Upper lobe of left lung (tissue), 6 donors: ENCODE data around the gene CCSER2. TPM values are rescaled to one million over a fixed set of nuclear protein-coding genes. Genes with fewer than 3 reads are reported as not detected.
A peak's percentile ranks its signal among the peaks of the same experiment; 100 is the strongest.

ENCODE experiments used
- ATAC-seq, 2 donors: fragments of 200-7000 bp; cut with Tn5 transposase; one replicate each; pipeline ENCODE4 v1.9.1; 2022; ENCODE audit warnings: mild to moderate bottlenecking in 2 of 2, moderate library complexity in 2 of 2; ENCODE audit not compliant: low FRiP score in 2 of 2
- DNase-seq, 2 donors: peaks; one replicate each; pipeline ENCODE4 v3.0.0-alpha.2; 2019 to 2020
- H3K27ac ChIP-seq, 4 donors: fragments of 200-600 bp; sonication (generic); one replicate each; pipeline ENCODE4 v1.5.1; 2016 to 2019
- H3K27me3 ChIP-seq, 4 donors: fragments of 200-600 bp; sonication (generic); one replicate each; pipeline ENCODE4 v1.5.1; 2017 to 2019
- H3K36me3 ChIP-seq, 4 donors: fragments of 200-600 bp; sonication (generic); one replicate each; pipeline ENCODE4 v1.5.1; 2016 to 2019
- H3K4me1 ChIP-seq, 4 donors: fragments of 200-600 bp; sonication (generic); one replicate each; pipeline ENCODE4 v1.5.1; 2018 to 2019
- H3K4me3 ChIP-seq, 4 donors: fragments of 200-600 bp; sonication (generic); one replicate each; pipeline ENCODE4 v1.5.1; 2017 to 2019; ENCODE audit warnings: mild to moderate bottlenecking in 2 of 4, moderate library complexity in 1 of 4
- H3K9me3 ChIP-seq, 4 donors: fragments of 200-600 bp; sonication (generic); one replicate each; pipeline ENCODE4 v1.5.1; 2018 to 2019
- CTCF ChIP-seq, 6 experiments: fragments of 450-650 bp in 4 of 6; fragments of 200-600 bp in 2 of 6; sonication (generic) in 2 of 6; IDR thresholded peaks; one replicate each; pipeline ENCODE4 v1.5.1; 2016 to 2019; ENCODE audit warnings: antibody characterized with exemption in 6 of 6
- EP300 ChIP-seq, 4 donors: sonication (generic); formaldehyde crosslinking; IDR thresholded peaks; one replicate each; pipeline ENCODE4 v1.5.1; 2017; ENCODE audit warnings: antibody characterized with exemption in 4 of 4, control low read depth in 2 of 4
- POLR2A ChIP-seq, 4 donors: fragments of 450-650 bp; IDR thresholded peaks; one replicate each; pipeline ENCODE4 v1.5.1; 2016 to 2017; ENCODE audit warnings: antibody characterized with exemption in 4 of 4, mild to moderate bottlenecking in 2 of 4
- POLR2AphosphoS5 ChIP-seq, 2 donors: sonication (generic); formaldehyde crosslinking; IDR thresholded peaks; one replicate each; pipeline ENCODE4 v1.5.1; 2017; ENCODE audit warnings: antibody characterized with exemption in 2 of 2
- WGBS, 2 donors: methylation state at CpG; one replicate each; pipeline ENCODE4 v1.1.5; 2017 to 2018; 5-methylcytosine and 5-hydroxymethylcytosine counted together
- total RNA-seq, 6 donors: library from RNA; depleted of rRNA in 4 of 6; stranded (reverse); fragments of >200 nt in 4 of 6; gene quantifications; one replicate each; pipeline versions ENCODE4 v1.1.0 to v1.2.1, GENCODE V29; 2016 to 2021
- donor health status: DM: no; HTN: no; CAD: no; lungs with moderate emphysema.
- donor health status: DM: no; HTN: yes; CAD: no; lungs with severe emphysema.

The CCSER2 gene
- total RNA-seq, 6 donors from 2014 or later = 28.7 to 78.9 (median 52.6) TPM

GRCh38 chr10:84335516-84335915 is 7.1 kb downstream of the CCSER2 start:
- peak overlapping the region in 1 of 4 donors; percentile 35 for H3K27ac ChIP-seq

GRCh38 chr10:84336406-84337090 is 8.2 kb downstream of the CCSER2 start:
- Histone ChIP-seq H3K4me1 (peaks cover 33 to 81% (median 42%) of the 10 kb centered on the region in 4 donors), H3K27me3 (no peaks in the 10 kb centered on the region), H3K4me3 (no peak overlapping the region), H3K36me3 (no peaks in the 10 kb centered on the region), H3K9me3 (no peaks in the 10 kb centered on the region), H3K27ac (peak overlapping the region in 2 of 4 donors; percentile 13 to 49)
- DNase-seq (no peak), ATAC-seq (no peak)
- WGBS, 2 donors = 89 to 97% methylated on average over 5 of the region's 5 CpGs
- TF ChIP-seq POLR2A (IDR thresholded peaks at IDR 0.05) = no peak
- no peak for TF ChIP-seq CTCF (IDR thresholded peaks at IDR 0.05)
- TF ChIP-seq POLR2AphosphoS5 (IDR thresholded peaks at IDR 0.05) = no peak
- no peak for TF ChIP-seq EP300 (IDR thresholded peaks at IDR 0.05)

More at GRCh38 chr10:84335516-84335915, 7.1 kb downstream of the CCSER2 start:
- ATAC-seq (peak in 1 of 2 donors; percentile 55), DNase-seq (no peak)
- Histone ChIP-seq H3K4me1 (peaks cover 36 to 81% (median 40%) of the 10 kb centered on the region in 4 donors), H3K4me3 (no peak overlapping the region), H3K9me3 (no peaks in the 10 kb centered on the region), H3K36me3 (no peaks in the 10 kb centered on the region), H3K27me3 (no peaks in the 10 kb centered on the region)
- 50 to 64% methylated on average over 3 of the region's 3 CpGs for WGBS, 2 donors
- TF ChIP-seq EP300 (IDR thresholded peaks at IDR 0.05) = no peak
- TF ChIP-seq POLR2A (IDR thresholded peaks at IDR 0.05) = no peak
- no peak for TF ChIP-seq POLR2AphosphoS5 (IDR thresholded peaks at IDR 0.05)
- TF ChIP-seq CTCF (IDR thresholded peaks at IDR 0.05) = no peak

GRCh38 chr10:84337199-84337598 is 8.8 kb downstream of the CCSER2 start:
- Histone ChIP-seq H3K27me3 (no peaks in the 10 kb centered on the region), H3K36me3 (no peaks in the 10 kb centered on the region), H3K27ac (peak overlapping the region in 2 of 4 donors; percentile 13 to 49), H3K4me1 (peaks cover 39 to 80% (median 43%) of the 10 kb centered on the region in 4 donors), H3K4me3 (no peak overlapping the region), H3K9me3 (no peaks in the 10 kb centered on the region)
- WGBS, 2 donors = 69 to 72% methylated on average over 3 of the region's 3 CpGs
- no peak for TF ChIP-seq CTCF (IDR thresholded peaks at IDR 0.05)
- TF ChIP-seq POLR2AphosphoS5 (IDR thresholded peaks at IDR 0.05) = no peak
- no peak for TF ChIP-seq POLR2A (IDR thresholded peaks at IDR 0.05)
- TF ChIP-seq EP300 (IDR thresholded peaks at IDR 0.05) = no peak
- ATAC-seq (peak in 1 of 2 donors; percentile 75), DNase-seq (no peak)

GRCh38 chr10:84339025-84339424 is 10.6 kb downstream of the CCSER2 start:
- ATAC-seq (no peak), DNase-seq (no peak)
- no peak for TF ChIP-seq EP300 (IDR thresholded peaks at IDR 0.05)
- no peak for TF ChIP-seq CTCF (IDR thresholded peaks at IDR 0.05)
- TF ChIP-seq POLR2A (IDR thresholded peaks at IDR 0.05) = no peak
- TF ChIP-seq POLR2AphosphoS5 (IDR thresholded peaks at IDR 0.05) = no peak
- no peaks in the 10 kb centered on the region for H3K36me3 ChIP-seq
- H3K27ac ChIP-seq = no peak overlapping the region
- H3K27me3 ChIP-seq = no peaks in the 10 kb centered on the region
- 92 to 95% methylated on average over 1 of the region's 1 CpG for WGBS, 2 donors
- H3K4me3 ChIP-seq = no peak overlapping the region
- H3K4me1 ChIP-seq = peaks cover 35 to 86% (median 45%) of the 10 kb centered on the region in 4 donors
- no peaks in the 10 kb centered on the region for H3K9me3 ChIP-seq

GRCh38 chr10:84340187-84340586 is 11.8 kb downstream of the CCSER2 start:
- Histone ChIP-seq H3K4me1 (peaks cover 33 to 85% (median 47%) of the 10 kb centered on the region in 4 donors), H3K27ac (no peak overlapping the region), H3K4me3 (no peak overlapping the region), H3K27me3 (no peaks in the 10 kb centered on the region), H3K36me3 (no peaks in the 10 kb centered on the region), H3K9me3 (no peaks in the 10 kb centered on the region)
- ATAC-seq = no peak
- TF ChIP-seq POLR2AphosphoS5 (IDR thresholded peaks at IDR 0.05) = no peak
- no peak for TF ChIP-seq CTCF (IDR thresholded peaks at IDR 0.05)
- peak in 1 of 4 donors; percentile 14 for TF ChIP-seq EP300 (IDR thresholded peaks at IDR 0.05)
- 77 to 79% methylated on average over 3 of the region's 3 CpGs for WGBS, 2 donors
- DNase-seq = no peak
